GM12891 (cell line): ENCODE results near the gene DPP10.

Experiments
- POLR2A ChIP-seq: IDR thresholded peaks from 2 replicates; pipeline ENCODE4 v1.6.1; 2011; ENCODE audit warnings: low read depth, low read length, control low read depth
- SPI1 ChIP-seq: IDR thresholded peaks from 2 replicates; pipeline ENCODE4 v1.6.1; 2011; ENCODE audit warnings: low read depth, low read length, control low read depth

DNA sequence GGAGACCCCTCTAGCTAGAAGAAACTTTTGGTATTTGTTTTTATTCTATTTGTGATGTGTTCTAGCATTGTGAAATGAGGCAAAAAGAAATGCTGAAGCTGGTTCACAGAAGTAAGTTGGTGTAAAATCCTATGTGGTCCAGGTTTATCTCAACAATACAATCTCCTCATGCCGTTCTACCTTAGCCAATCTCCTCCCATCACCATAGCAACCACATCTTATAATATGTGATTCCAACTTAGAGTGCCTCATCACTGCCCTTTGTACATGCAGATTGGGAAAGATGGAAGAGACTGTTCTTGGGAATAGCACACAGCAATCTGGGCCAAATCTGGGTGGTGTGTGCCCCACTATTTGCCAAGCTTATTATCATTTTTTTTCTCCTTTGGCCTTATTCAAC lies 30.3 kb downstream of the DPP10 start:
- TF ChIP-seq POLR2A (no peak), SPI1 (no peak)
